HepG2 (cell line): ENCODE measurements around the gene ALDH16A1.

Experiments used
- ARNT2 ChIP-seq: sonication (generic); formaldehyde crosslinking; IDR thresholded peaks from 2 replicates; pipeline ENCODE4 v1.8.0; 2022; ENCODE audit warnings: mild to moderate bottlenecking, low read depth, missing genetic modification reagents, moderate library complexity
- CTCF ChIP-seq: sonication (generic); formaldehyde crosslinking; IDR thresholded peaks from 2 replicates; pipeline ENCODE4 v1.5.0; 2020; ENCODE audit warnings: mild to moderate bottlenecking, missing genetic modification reagents, moderate library complexity
- EP300 ChIP-seq, 3 experiments: sonication (generic) in 1 of 3; formaldehyde crosslinking in 1 of 3; IDR thresholded peaks; 2 replicates each; pipeline versions ENCODE4 v1.5.1 to v1.6.1; 2011 to 2020; ENCODE audit warnings: low read depth in 2 of 3, low read length in 2 of 3, borderline replicate concordance in 1 of 3, improper control_type of control experiment in 1 of 3, mild to moderate bottlenecking in 1 of 3, missing genetic modification reagents in 1 of 3, moderate library complexity in 1 of 3
- ERF ChIP-seq: IDR thresholded peaks from 2 replicates; pipeline ENCODE4 v1.6.1; 2018; ENCODE audit warnings: missing biosample characterization, missing genetic modification reagents
- MAFF ChIP-seq: IDR thresholded peaks from 2 replicates; pipeline ENCODE4 v1.6.1; 2011; ENCODE audit warnings: low read depth, low read length, improper control_type of control experiment
- MAFK ChIP-seq, 2 experiments: IDR thresholded peaks in 1 of 2; conservative IDR thresholded peaks in 1 of 2; 2 replicates each; pipeline ENCODE4 v1.6.1; 2011; ENCODE audit warnings: improper control_type of control experiment in 2 of 2, low read length in 2 of 2
- PCBP2 ChIP-seq: fragments of 200-400 bp; formaldehyde crosslinking; optimal IDR thresholded peaks from 2 replicates; pipeline ENCODE3; 2018; ENCODE audit warnings: low read length, low read depth; ENCODE audit not compliant: poor library complexity, severe bottlenecking
- POLR2A ChIP-seq, 2 experiments: IDR thresholded peaks; 2 replicates each; pipeline ENCODE4 v1.6.1; 2011; ENCODE audit warnings: low read depth in 2 of 2, low read length in 2 of 2, mild to moderate bottlenecking in 1 of 2, moderate library complexity in 1 of 2; ENCODE audit not compliant: insufficient read depth in 1 of 2
- SIN3A ChIP-seq: IDR thresholded peaks from 2 replicates; pipeline ENCODE4 v1.6.1; 2011; ENCODE audit warnings: low read depth, mild to moderate bottlenecking, control low read depth, low read length, borderline replicate concordance
- SRF ChIP-seq: IDR thresholded peaks from 2 replicates; pipeline ENCODE4 v1.6.1; 2011; ENCODE audit warnings: mild to moderate bottlenecking, low read depth, low read length, moderate library complexity
- ZNF10 ChIP-seq: sonication (generic); formaldehyde crosslinking; IDR thresholded peaks from 2 replicates; pipeline ENCODE4 v1.4.0; 2020; ENCODE audit warnings: mild to moderate bottlenecking, low read depth, missing genetic modification reagents, borderline replicate concordance
- ZNF3 ChIP-seq: IDR thresholded peaks from 2 replicates; pipeline ENCODE4 v1.7.0; 2017; ENCODE audit warnings: inconsistent platforms

GRCh38 chr19:49503582-49503962 is 50.5 kb downstream of the ALDH16A1 start:
- TF ChIP-seq MAFK (conservative IDR thresholded peaks at IDR 0.05 in 1 of 2, IDR thresholded peaks at IDR 0.05 in 1 of 2; ENCODE audit: low read length in 2 of 2) (no peak), POLR2A (IDR thresholded peaks at IDR 0.05; ENCODE audit: insufficient read depth in 1 of 2, low read depth in 2 of 2, low read length in 2 of 2) (no peak), ARNT2 (CRISPR knock-in tag) (no peak), MAFF (no peak), ZNF3 (no peak), CTCF (no peak), SIN3A (no peak), EP300 (IDR thresholded peaks at IDR 0.05; ENCODE audit: low read depth in 2 of 2, low read length in 2 of 2) (no peak), EP300 (CRISPR knock-in tag; IDR thresholded peaks at IDR 0.05; ENCODE audit: borderline replicate concordance) (no peak), ERF (CRISPR knock-in tag) (no peak), ZNF10 (CRISPR knock-in tag) (no peak), PCBP2 (no peak), SRF (no peak)
